Measurements from ENCODE around the gene ARID1B.

DNA sequence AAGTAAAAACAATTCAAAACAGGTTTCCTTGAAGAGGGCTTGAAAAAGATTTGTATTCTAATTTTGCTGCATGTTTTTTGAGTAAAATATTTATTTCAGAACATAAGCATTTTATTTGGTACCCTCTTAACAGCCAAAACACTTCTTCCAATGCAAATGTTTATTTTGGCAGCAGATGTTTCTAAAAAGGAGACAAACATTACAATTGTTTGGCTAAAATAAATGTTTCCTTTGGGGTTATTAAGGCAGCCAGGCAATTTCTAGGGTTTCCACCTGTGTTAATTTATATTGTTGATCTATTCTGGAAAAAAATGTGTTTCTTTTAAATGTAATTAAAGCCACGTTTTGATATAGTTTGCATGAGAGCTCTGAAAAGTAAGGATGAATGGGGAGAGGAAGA, 56.6 kb downstream of the ARID1B start:
- TF ChIP-seq, protein P1, sequence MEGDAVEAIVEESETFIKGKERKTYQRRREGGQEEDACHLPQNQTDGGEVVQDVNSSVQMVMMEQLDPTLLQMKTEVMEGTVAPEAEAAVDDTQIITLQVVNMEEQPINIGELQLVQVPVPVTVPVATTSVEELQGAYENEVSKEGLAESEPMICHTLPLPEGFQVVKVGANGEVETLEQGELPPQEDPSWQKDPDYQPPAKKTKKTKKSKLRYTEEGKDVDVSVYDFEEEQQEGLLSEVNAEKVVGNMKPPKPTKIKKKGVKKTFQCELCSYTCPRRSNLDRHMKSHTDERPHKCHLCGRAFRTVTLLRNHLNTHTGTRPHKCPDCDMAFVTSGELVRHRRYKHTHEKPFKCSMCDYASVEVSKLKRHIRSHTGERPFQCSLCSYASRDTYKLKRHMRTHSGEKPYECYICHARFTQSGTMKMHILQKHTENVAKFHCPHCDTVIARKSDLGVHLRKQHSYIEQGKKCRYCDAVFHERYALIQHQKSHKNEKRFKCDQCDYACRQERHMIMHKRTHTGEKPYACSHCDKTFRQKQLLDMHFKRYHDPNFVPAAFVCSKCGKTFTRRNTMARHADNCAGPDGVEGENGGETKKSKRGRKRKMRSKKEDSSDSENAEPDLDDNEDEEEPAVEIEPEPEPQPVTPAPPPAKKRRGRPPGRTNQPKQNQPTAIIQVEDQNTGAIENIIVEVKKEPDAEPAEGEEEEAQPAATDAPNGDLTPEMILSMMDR (IDR thresholded peaks at IDR 0.05; ENCODE audit: insufficient read depth, low read length, poor library complexity, severe bottlenecking), result no peak
- TF ChIP-seq EZH2phosphoT487 (conservative IDR thresholded peaks at IDR 0.05; ENCODE audit: low read length), result no peak
